ENCODE measurements around the gene GNA15. TPM values are rescaled to one million over a fixed set of nuclear protein-coding genes. Genes with fewer than 3 reads are reported as not detected.

Gene GNA15
- total and polyA plus RNA-seq, 2 donors (not counting 3 experiments of a cell fraction or from before 2014, with no cell fraction given) = 0.17 TPM; not detected in 1

DNA sequence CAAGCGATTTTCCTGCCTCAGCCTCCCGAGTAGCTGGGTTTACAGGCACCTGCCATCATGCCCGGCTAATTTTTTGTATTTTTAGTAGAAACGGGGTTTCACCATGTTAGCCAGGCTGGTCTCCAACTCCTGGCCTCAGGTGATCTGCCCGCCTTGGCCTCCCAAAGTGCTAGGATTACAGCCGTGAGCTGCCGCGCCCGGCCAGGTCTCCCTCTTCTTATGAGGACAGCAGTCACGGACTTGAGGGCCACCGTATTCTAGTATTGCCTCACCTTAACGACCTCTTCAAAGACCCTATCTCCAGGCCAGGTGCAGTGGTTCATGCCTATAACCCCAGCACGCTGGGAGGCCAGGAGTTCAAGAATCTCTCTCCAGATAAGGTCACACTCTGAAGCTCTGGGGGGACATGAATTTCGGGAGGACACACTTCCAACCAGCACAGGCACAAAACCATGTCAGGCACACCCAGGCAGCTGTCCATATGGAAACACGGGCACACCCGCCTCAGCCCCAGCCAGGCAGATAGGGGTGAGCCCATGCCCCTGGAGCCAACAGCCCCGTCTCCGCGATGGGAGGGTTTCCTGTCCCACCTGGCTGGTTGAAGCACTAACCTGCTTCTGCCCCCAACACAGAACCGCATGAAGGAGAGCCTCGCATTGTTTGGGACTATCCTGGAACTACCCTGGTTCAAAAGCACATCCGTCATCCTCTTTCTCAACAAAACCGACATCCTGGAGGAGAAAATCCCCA, 21.4 kb downstream of the GNA15 start:
- CTCF ChIA-PET = interaction anchor here (1.0 to 10.1 kb wide), 3 partner anchors 17 to 31 kb away, joined by 3 to 177 read pairs (median 7); no protein-coding TSS in a partner anchor
- Histone ChIP-seq H3K27ac (ENCODE audit: insufficient read depth, low read depth, low read length) (no peak overlapping the region), H3K4me1 (ENCODE audit: control insufficient read depth, extremely low read depth, insufficient read depth, low read length) (peaks cover 19% of the 10 kb centered on the region), H3K9me1 (replicated peaks; ENCODE audit: control insufficient read depth, extremely low read depth, insufficient read depth, low read length) (no peaks in the 10 kb centered on the region), H3K79me2 (ENCODE audit: control insufficient read depth, insufficient read depth, low read length) (no peaks in the 10 kb centered on the region), H3K9ac (replicated peaks; ENCODE audit: extremely low read depth, insufficient read depth, low read length) (no peak overlapping the region), H4K20me1 (replicated peaks; ENCODE audit: control insufficient read depth, extremely low read depth, insufficient read depth, low read length) (no peaks in the 10 kb centered on the region), H3K27me3 (ENCODE audit: control insufficient read depth in 2 of 2, insufficient read depth in 2 of 2, low read length in 2 of 2) (no peaks in the 10 kb centered on the region), H3K4me3 (replicated peaks in 1 of 3; ENCODE audit: insufficient read depth in 1 of 3, low read depth in 1 of 3, low read length in 3 of 3) (no peak overlapping the region), H3K36me3 (ENCODE audit: control insufficient read depth in 2 of 2, extremely low read depth in 1 of 2, insufficient read depth in 2 of 2, low read length in 2 of 2) (no peaks in the 10 kb centered on the region), H2AFZ (ENCODE audit: low read depth, low read length) (no peak overlapping the region), H3K9me3 (replicated peaks; ENCODE audit: control insufficient read depth, insufficient read depth, low read length) (no peaks in the 10 kb centered on the region), H3K4me2 (ENCODE audit: insufficient read depth, low read length) (no peak overlapping the region)
- FAIRE-seq (no peak), DNase-seq (ENCODE audit: low read depth, low spot score) (no peak)
- no peak for TF ChIP-seq POLR2A (IDR thresholded peaks at IDR 0.05; ENCODE audit: low read depth, low read length)
- no peak for TF ChIP-seq CTCF (IDR thresholded peaks at IDR 0.05; ENCODE audit: extremely low read depth in 1 of 2, insufficient read depth in 1 of 2, low read depth in 1 of 2, low read length in 2 of 2)
- TF ChIP-seq FOS (IDR thresholded peaks at IDR 0.05; ENCODE audit: borderline replicate concordance, insufficient read depth, low read length) = no peak
- no peak for TF ChIP-seq POLR2AphosphoS5 (IDR thresholded peaks at IDR 0.05; ENCODE audit: insufficient read depth, low read depth, low read length)
- no peak for TF ChIP-seq MYC (IDR thresholded peaks at IDR 0.05; ENCODE audit: low read depth, low read length)
- TF ChIP-seq JUN (IDR thresholded peaks at IDR 0.05; ENCODE audit: borderline replicate concordance, insufficient read depth, insufficient read length, low read depth) = no peak
- TF ChIP-seq, protein P1, sequence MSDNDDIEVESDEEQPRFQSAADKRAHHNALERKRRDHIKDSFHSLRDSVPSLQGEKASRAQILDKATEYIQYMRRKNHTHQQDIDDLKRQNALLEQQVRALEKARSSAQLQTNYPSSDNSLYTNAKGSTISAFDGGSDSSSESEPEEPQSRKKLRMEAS (IDR thresholded peaks at IDR 0.05; ENCODE audit: insufficient read depth, insufficient read length) = no peak
- no peak for TF ChIP-seq EZH2 (IDR thresholded peaks at IDR 0.05; ENCODE audit: borderline replicate concordance, low read depth, low read length, severe bottlenecking)
- TF ChIP-seq GATA2 (IDR thresholded peaks at IDR 0.05; ENCODE audit: insufficient read depth, insufficient read length, low read depth, low read length) = no peak
- intact Hi-C loops (cut with micrococcal nuclease) (no loop called here), dilution Hi-C loops (cut with MboI; ENCODE audit: extremely low pct_ligation_motif_present, low sequenced_read_pairs) (no loop called here)
- no TSS peak for BruUV-seq (replicated peaks)
- POLR2A ChIA-PET = no interaction called here

Data from endothelial cell of umbilical vein (primary cell).